GM10266 (cell line): Measurements from ENCODE around the gene TMEM150B.

Experiments used
- DNase-seq: peaks from one replicate; pipeline ENCODE4 v3.0.0; 2012; ENCODE audit errors: extremely low spot score
- CTCF ChIP-seq: IDR thresholded peaks from 2 replicates; pipeline ENCODE4 v1.5.1; 2012; ENCODE audit warnings: mild to moderate bottlenecking, low read depth; ENCODE audit not compliant: control insufficient read depth, insufficient read depth; ENCODE audit errors: missing control alignments

The TMEM150B gene

GRCh38 chr19:55308281-55308680, 16.9 kb downstream of the TMEM150B start:
- TF ChIP-seq CTCF, result no peak

GRCh38 chr19:55306712-55307111, 18.4 kb downstream of the TMEM150B start:
- no peak for DNase-seq
- TF ChIP-seq CTCF, result no peak

More at GRCh38 chr19:55308281-55308680, 16.9 kb downstream of the TMEM150B start:
- DNase-seq, result no peak

- DNase-seq, result no peak
- TF ChIP-seq CTCF, result no peak
Measured at GRCh38 chr19:55305983-55306562, 19.1 kb downstream of the TMEM150B start.

GRCh38 chr19:55305491-55305890, 19.6 kb downstream of the TMEM150B start:
- TF ChIP-seq CTCF, result no peak
- DNase-seq, result peak; percentile 85

GRCh38 chr19:55304980-55305379, 20.2 kb downstream of the TMEM150B start:
- DNase-seq, result no peak
- TF ChIP-seq CTCF, result no peak

- no peak for DNase-seq
- TF ChIP-seq CTCF, result no peak
Measured at GRCh38 chr19:55304279-55304978, 20.7 kb downstream of the TMEM150B start.

- TF ChIP-seq CTCF, result no peak
- DNase-seq, result no peak
Measured at GRCh38 chr19:55303477-55303876, 21.7 kb downstream of the TMEM150B start.
